Breast epithelium (tissue), 4 donors: ENCODE data around the gene CUEDC2. TPM values are rescaled to one million over a fixed set of nuclear protein-coding genes. Genes with fewer than 3 reads are reported as not detected.

Experiments used
- DNase-seq, 2 donors: peaks; one replicate each; pipeline ENCODE4 v3.0.0-alpha.2; 2019; ENCODE audit warnings: low spot score in 2 of 2
- H3K27ac ChIP-seq, 2 donors: fragments of 200-600 bp; sonication (generic) in 1 of 2; one replicate each; pipeline ENCODE4 v1.5.1; 2016 to 2019; ENCODE audit warnings: mild to moderate bottlenecking in 1 of 2
- H3K27me3 ChIP-seq, 2 donors: fragments of 200-600 bp; sonication (generic) in 1 of 2; one replicate each; pipeline versions ENCODE4 v1.5.1 to v1.6.0; 2017 to 2019; ENCODE audit warnings: control low read depth in 1 of 2, mild to moderate bottlenecking in 1 of 2
- H3K36me3 ChIP-seq: fragments of 200-600 bp; one replicate; pipeline ENCODE4 v1.5.1; 2019
- H3K4me1 ChIP-seq, 2 donors: fragments of 200-600 bp; sonication (generic); one replicate each; pipeline ENCODE4 v1.5.1; 2016 to 2019; ENCODE audit warnings: control low read depth in 1 of 2
- H3K4me3 ChIP-seq, 3 donors: fragments of 200-600 bp; sonication (generic); 1 replicate in 2 of 3; 2 replicates in 1 of 3; pipeline ENCODE4 v1.5.1; 2016 to 2019; ENCODE audit warnings: mild to moderate bottlenecking in 3 of 3, moderate library complexity in 2 of 3
- H3K9me3 ChIP-seq, 2 donors: fragments of 200-600 bp; sonication (generic) in 1 of 2; one replicate each; pipeline ENCODE4 v1.5.1; 2016 to 2019; ENCODE audit warnings: control low read depth in 1 of 2
- CTCF ChIP-seq, 3 donors: fragments of 450-650 bp; IDR thresholded peaks; one replicate each; pipeline ENCODE4 v1.5.1; 2016 to 2017; ENCODE audit warnings: antibody characterized with exemption in 3 of 3, mild to moderate bottlenecking in 3 of 3, moderate library complexity in 3 of 3
- POLR2A ChIP-seq: fragments of 450-650 bp; IDR thresholded peaks from one replicate; pipeline ENCODE4 v1.6.1; 2016; ENCODE audit warnings: antibody characterized with exemption, mild to moderate bottlenecking, moderate library complexity
- POLR2AphosphoS5 ChIP-seq, 3 donors: sonication (generic); formaldehyde crosslinking; IDR thresholded peaks; one replicate each; pipeline ENCODE4 v1.6.1; 2017; ENCODE audit warnings: antibody characterized with exemption in 3 of 3
- intact Hi-C: fragments of 100-400 bp; cut with DNase I; formaldehyde crosslinking; loops from one replicate; pipeline ENCODE4 v1.15.1; 2023; ENCODE audit warnings: low total_unique reads
- total RNA-seq, 3 donors: library from RNA; depleted of rRNA; stranded (reverse); fragments of >200 nt; gene quantifications; one replicate each; pipeline ENCODE4 v1.1.0, GENCODE V29; 2016

CUEDC2 gene
- total RNA-seq, 3 donors from 2014 or later = 49.8 to 54.4 (median 50.3) TPM

DNA sequence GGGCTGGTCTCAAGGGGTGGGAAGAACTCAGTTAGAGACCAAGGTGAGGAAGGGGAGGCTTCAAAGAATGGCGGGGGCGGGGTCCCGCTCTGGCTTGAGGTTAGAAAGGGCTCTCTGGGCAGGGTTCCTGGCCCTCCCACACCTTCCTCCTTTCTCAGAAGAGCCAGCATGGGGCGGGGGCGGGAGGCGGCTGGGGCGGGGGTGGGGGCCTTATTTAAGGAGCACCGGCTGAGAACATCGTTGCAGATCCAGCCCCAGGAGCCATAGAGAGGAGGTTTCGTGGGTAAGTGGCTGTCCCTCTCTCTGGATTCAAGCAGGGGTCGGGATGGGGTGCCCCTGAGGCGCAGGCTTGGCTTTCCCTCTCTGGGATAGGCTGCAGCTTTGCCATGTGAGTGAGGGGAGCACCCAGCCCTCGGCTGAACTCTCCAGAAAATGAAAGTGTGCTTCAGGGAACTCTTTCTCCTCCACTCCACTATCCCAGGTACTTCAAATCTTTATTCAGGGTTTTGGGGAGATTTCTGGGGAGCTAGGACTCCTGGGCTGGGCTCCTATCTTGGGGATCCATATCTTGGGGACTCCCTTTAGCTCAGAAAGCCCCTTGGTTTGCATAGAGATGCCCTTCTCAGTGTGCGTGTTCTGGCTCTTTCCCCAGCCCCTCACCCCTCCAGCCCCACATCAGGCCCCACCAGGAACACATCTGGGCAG, 3.3 kb upstream of the CUEDC2 start:
- peak overlapping the region; percentile 63 to 88 for H3K27ac ChIP-seq
- H3K9me3 ChIP-seq = no peaks in the 10 kb centered on the region
- peak overlapping the region; percentile 17 to 68 (median 49) for H3K4me3 ChIP-seq
- H3K36me3 ChIP-seq = no peaks in the 10 kb centered on the region
- no peak for TF ChIP-seq CTCF (IDR thresholded peaks at IDR 0.05)
- DNase-seq = no peak
- no peaks in the 10 kb centered on the region for H3K27me3 ChIP-seq
- H3K4me1 ChIP-seq = peaks cover 6% of the 10 kb centered on the region in 2 donors
- intact Hi-C loops = loop anchor here (5.0 kb wide), 1 partner anchor 807 kb away; no protein-coding TSS in a partner anchor

DNA sequence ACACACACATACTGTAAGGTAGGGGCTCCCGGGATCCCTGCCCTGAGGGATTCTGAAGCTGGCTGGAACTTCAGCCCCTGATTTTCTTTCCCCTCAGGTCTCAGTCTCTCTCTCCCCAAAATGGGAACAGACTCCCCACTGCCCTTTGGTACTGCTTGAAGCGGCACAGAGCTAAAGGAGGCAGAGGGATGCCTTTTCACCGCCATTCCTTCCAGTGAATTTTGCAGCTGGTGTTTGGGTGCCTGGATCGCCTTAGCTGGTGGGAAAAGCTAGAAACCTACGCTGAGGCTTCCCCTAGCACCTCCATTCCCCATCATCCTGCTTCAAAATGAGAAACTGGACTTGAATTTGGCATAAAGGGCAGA, 2.7 kb upstream of the CUEDC2 start:
- TF ChIP-seq POLR2AphosphoS5 (IDR thresholded peaks at IDR 0.05) (no peak), CTCF (IDR thresholded peaks at IDR 0.05) (no peak), POLR2A (no peak)
- intact Hi-C loops = loop anchor here (5.0 kb wide), 1 partner anchor 807 kb away; no protein-coding TSS in a partner anchor
- H3K27ac ChIP-seq = peak overlapping the region; percentile 63 to 88
- no peaks in the 10 kb centered on the region for H3K27me3 ChIP-seq
- H3K36me3 ChIP-seq = no peaks in the 10 kb centered on the region
- DNase-seq = no peak
- no peaks in the 10 kb centered on the region for H3K9me3 ChIP-seq
- peaks cover 6% of the 10 kb centered on the region in 2 donors for H3K4me1 ChIP-seq
- peak overlapping the region; percentile 17 to 68 (median 49) for H3K4me3 ChIP-seq

DNA sequence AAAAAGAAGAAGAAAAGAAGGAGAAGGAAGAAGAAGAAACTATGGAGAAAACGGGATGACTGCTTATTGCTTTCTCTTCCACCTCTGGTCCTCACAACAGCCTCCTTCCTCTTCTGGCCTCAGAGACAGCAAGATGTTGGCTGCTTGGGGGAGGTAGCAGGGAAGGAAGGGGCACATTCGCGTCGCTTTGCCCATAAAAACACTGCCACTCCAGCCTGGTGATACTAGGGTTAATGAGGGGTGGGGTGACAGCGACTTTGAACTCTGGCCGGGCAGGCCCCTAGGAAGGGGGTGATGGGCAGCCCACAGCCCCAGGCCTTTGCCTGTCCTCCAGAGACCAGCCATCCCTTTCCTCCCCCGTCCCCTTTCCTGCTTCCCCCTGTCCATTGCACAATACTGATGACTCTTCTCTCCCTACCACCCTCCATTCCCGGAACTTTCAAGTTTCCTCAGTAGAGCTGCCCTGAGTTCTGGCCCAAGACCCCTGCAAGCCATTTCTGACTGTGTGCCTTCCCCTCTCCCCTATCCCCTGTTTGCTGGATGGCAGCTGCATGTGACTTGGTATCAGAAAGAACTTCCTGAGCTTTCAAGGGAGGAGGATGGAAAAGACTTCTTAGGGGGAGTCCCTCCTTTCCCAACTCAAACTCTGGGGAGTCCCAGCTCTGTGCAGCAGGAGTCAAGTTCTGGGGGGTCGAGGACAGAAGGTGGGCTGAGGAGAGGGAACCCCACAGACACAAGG, 2.2 kb upstream of the CUEDC2 start:
- DNase-seq = no peak
- H3K9me3 ChIP-seq = no peaks in the 10 kb centered on the region
- no peaks in the 10 kb centered on the region for H3K27me3 ChIP-seq
- H3K4me1 ChIP-seq = peaks cover 6% of the 10 kb centered on the region in 2 donors
- H3K27ac ChIP-seq = peak overlapping the region; percentile 63 to 88
- intact Hi-C loops = loop anchor here (5.0 kb wide), 1 partner anchor 808 kb away; no protein-coding TSS in a partner anchor
- H3K36me3 ChIP-seq = no peaks in the 10 kb centered on the region
- TF ChIP-seq POLR2AphosphoS5 (IDR thresholded peaks at IDR 0.05) (no peak), POLR2A (no peak), CTCF (IDR thresholded peaks at IDR 0.05) (no peak)
- peak overlapping the region in 1 of 3 donors; percentile 68 for H3K4me3 ChIP-seq

GRCh38 chr10:102433619-102434046, 1.3 kb upstream of the CUEDC2 start:
- Histone ChIP-seq H3K27me3 (no peaks in the 10 kb centered on the region), H3K27ac (peak overlapping the region in 1 of 2 donors; percentile 54), H3K4me1 (peaks cover 6% of the 10 kb centered on the region in 2 donors), H3K9me3 (no peaks in the 10 kb centered on the region), H3K36me3 (no peaks in the 10 kb centered on the region), H3K4me3 (no peak overlapping the region)
- TF ChIP-seq CTCF (IDR thresholded peaks at IDR 0.05) = no peak
- no peak for TF ChIP-seq POLR2AphosphoS5 (IDR thresholded peaks at IDR 0.05)
- no peak for TF ChIP-seq POLR2A
- DNase-seq = no peak
- intact Hi-C loops = no loop called here
